ENCODE measurements around the gene IFRD1.
"Not testable (repeated sequence)": the region's sequence is repeated elsewhere in the genome, so short reads cannot be mapped to it uniquely, and the experiment has no call there.

The IFRD1 gene

DNA sequence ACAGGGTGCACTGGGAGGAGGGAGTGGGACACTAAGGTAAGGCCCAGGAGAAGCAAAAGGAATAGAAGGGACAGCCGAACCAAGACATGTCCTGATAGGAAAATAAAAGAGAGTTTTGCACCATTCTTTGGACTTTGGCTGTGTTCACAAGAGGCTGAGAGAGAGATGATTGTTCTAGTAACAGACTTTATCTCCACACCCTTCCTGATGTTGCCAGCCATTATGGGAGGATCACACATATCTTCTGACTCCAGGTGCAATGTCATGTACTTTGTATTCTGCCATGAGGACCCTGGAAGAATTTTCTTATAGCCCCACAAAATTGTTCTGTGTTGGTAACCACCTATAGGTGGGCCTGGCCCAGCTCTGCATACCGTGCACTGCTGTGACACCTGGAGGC, 41.9 kb downstream of the IFRD1 start:
- DNase-seq = no peak

DNA sequence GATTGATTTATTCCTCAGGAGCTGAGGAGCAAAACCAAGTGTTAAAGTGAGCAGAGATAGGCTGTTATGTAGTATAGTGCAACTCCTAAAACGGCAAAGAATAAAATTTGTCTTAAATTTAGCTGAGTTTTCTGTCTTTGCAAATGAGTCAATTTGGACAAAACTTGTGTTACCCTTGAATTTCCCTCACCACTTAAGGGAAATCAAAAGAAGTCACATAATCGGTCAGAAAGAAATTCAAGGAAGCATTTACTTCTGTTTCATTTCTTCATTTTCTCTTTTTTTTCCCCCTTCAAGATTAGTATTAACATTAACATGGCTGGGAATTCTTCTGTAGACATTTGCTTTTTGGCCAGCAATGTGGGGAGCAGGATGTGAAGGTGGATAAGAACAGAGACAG, 44.4 kb downstream of the IFRD1 start:
- no peak for DNase-seq

DNA sequence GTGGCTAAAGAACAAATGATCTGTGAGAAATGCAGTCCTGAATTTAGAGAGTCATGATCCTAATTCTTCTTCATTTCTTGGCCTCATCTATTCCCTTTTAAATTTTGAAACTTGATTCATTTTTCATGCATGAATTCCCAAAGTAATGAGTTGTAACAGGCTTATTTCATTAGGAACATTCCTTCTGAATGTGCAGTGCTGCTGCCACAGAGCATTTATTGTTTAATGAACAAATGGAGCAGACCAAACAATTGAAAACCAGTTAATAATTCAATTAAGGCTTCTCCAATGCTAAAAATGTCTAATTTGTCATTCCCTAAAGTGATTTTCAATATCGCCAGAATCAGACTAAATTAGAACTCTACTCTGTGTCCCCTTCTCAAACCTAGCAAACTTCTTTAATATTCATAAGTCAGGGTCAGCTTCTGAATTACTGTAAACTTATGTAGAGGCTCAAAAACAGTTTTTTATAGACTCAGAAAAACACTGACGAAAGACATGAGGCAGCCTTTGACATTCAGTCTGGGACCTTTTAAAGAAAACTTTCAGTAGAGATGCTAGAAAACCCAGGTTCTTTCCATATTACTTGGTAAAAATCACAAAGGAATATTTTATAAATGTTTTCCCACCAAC, 45.0 kb downstream of the IFRD1 start:
- no peak for DNase-seq

DNA sequence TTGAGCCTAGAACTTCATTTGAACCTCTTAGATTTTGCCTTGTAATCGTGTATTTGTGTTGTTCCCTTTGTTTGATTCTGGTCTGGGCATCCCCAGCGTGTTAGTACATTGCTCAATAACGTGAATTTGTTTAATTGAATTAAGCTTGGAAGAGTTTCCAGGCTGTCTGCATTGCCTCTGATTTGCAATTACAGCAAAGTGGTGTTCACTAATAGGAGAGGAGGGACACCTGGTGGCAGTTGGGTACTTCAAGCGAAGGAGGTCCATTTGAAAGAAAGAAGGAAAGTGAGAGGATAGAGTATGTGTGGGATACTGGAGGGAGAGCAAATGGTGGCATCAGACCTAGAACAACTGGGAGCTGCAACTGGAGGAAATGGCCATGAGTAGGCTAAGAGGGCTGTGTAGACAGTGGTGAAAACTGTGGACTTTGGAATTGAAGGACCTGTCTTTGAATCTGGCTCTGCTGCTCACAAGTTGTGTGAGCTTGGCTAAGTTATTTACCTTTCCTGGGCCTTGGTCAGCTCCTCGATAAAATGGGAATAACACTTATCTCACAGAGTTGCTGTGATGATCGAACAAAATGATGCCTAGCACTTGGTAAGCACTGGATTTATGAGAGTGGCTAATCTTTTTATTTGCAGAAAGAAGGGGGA, 45.7 kb downstream of the IFRD1 start:
- DNase-seq = peak; percentile 10

DNA sequence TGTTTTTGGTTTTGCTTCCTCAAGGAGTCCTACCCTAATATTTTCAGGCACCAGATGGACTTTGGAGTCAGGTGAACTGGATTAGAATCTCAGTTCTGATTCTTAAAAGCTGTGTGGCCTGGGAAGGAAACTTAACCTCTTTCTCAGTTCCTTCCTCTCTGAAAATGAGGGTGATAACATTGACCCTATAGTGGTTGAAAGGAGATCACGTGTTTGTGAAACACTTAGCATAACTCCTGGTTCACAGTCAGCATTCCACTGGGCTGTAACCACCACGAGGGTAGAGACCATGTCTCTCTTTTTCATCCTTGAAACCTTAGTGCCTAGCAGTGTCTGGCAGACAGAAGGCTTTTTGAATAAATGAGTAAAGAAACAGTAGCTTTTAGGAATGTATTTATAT, 47.2 kb downstream of the IFRD1 start:
- DNase-seq = no peak

DNA sequence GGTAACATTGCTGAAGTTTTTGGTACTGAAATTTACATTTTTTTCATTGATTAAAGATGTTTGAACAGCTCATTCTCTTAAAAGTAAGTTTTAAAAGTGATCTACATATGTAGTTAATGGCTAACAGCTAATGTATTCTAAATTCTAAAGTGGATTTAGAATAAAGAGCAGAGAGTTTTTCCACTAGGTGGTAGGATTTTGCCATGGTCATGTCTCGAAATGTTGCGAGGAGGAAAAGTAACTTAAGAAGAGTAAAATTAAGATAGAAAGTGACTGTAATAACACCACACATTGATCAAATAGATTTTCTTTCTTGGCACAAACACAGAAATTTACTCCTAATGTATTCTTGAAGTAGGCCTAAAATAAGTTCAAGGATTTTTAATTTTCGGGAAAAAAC, 50.4 kb downstream of the IFRD1 start:
- no peak for DNase-seq

DNA sequence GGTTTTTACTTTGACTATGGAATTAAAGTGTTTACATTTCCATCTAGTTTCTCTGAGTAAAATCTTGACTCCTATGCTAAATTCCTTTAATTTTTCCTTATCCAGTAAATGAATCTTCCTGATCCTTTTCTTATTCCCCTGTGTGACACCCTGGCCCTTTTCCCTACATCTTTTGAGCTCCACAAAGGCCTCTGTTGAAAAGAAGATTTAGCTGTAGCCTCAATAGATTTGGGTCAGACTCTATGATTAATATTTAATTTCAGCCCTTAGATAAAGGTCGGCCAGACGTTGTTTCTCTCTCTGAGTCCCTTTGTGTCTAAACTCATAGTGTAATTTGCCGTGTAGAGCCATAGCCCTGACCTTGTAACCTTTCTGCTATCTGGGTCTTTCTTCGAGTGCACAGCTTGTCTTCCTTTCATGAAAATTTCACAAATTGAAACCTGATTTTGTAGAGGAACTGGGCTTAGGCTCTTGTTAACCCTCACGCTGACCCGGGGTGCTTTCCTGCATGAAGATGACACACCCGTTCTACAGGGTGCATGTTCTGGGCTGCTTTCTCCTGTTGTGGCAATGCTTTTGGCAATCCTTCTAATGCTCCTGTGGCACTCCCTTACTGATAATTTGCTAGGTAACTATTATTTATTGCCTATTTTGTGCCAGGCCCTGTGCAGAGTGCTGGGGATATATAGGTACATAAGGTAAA, 51.7 kb downstream of the IFRD1 start:
- no peak for DNase-seq

DNA sequence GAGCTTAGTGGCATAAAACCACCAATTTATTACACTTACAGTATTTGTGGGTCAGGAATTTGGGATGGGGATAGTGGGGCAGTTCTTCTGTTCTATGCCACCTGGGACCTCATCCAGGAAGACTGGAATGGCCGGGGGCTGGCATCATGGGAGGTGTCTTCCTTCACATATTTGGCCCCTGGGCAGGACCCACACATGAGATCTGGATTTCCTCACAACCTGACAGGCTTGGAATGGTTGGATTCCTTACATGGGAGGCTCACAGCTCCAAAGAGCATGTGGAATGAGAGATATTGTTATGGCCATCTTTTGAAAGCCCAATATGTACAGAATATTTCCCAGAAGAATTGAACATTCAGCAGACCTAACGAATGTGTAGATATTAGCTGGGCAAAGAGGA, 52.4 kb downstream of the IFRD1 start:
- DNase-seq = no peak

DNA sequence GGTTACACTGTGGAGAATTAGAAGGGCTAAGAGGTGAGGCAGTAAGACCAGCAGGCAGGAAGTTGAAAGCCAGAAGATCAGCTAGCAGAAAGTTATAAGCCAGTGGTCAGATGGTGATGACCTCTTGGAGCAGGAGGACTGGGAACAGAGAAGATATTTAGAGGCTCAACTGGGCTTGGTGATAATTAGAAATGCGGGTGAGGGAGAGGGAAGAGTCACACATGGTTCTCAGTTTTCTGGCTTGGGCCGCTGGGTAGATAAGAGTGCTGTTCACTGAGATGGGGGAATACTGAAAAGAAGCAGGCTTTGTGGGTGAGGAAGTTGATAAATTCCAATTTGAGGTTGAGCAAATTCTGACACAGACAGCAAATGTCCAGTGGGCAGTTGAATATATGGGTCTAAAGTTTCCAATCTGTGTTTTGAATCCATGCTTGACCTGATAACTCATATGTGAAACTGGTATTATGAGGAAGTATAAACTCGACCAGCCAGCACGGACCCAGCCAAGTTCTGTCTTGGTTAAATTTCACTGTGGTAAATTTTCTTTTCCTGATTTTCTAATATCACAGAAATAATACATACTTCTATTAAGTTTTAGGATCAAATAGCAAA, 53.2 kb downstream of the IFRD1 start:
- no peak for DNase-seq

DNA sequence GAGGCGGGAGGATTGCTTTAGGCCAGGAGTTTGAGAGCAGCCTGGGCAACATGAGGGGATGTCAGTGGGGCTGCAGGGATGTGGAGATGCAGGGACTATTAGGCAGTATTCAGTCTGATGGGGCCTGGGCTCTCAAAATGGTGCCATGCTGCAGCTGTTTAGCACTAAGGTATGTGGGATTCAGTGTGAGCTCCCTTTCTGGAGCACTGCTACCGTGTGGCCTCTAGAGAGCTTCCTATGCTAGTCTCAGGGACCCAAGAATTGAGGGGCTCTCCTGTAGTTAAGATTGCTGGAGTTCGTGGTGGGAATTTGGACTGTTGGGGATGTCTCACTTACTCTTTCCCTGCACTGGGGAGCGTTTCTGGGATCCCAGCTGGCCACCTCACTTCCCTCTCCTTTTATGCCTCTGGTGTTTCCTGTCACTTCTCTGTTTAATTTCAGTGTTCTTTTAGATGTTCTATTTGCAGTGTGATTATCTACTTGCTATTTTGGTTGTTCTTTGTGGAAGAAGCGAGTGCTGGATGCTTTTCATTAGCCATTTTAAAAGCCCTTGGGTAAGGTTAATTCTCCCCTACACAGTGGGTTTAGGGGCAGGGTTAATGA, 53.9 kb downstream of the IFRD1 start:
- DNase-seq = no peak

DNA sequence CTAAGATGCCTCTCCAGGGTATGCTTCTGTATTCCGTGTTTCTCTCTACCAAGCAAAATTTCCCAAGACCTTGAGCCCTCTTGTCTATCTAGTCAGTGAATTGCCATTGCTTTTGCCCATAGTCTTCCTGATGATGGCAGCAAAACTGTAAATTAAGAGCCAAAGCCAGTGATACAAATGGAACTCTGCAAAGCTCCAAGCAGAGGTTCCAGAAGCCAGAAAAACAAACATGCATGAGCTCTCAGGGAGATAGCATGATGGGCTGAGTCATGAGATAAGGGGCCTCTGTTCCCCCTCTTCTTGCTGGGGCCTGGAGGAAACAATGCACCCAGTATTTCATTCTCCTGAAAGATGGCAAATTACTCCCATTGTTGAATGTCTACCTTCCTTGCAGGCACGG, 55.2 kb downstream of the IFRD1 start:
- DNase-seq = no peak

DNA sequence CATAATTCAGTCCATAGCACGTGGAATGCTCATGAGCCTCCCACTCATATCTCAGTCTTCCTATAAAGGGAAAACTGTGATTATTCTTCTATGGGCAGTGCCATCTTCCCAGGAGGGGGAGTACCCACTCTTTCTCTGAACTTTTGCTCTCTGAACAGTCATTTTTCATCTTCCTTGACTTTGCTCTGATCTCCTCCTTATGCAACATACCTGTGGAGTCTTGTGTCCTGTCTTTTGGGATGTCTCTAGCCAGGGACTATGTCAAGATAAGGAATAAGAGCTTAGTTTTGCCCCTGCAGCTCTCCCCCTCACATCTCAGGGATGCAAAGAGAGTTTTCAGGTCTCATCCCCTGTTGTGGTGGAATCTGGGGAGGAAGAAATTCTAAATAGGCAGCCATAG, 58.1 kb downstream of the IFRD1 start:
- DNase-seq = no peak

DNA sequence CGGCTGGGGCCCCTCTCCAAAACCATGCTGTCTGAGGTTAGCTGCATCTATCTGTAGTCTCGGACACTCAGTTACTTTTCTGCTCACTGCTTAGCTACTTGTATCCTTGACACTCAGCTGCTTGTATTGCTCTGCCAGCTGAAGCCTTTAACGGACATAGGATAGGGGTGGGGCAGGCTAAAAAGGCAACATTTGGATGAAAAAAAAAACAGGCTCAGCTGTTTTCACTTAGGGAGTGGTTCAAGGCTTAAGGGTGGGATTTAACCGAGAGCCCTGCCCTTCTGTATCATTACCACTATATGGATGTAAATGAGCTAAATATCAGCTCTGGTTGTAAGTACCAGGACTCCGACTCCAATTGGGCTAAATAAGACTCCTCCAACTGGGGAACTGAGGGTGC, 59.1 kb downstream of the IFRD1 start:
- DNase-seq = no peak

DNA sequence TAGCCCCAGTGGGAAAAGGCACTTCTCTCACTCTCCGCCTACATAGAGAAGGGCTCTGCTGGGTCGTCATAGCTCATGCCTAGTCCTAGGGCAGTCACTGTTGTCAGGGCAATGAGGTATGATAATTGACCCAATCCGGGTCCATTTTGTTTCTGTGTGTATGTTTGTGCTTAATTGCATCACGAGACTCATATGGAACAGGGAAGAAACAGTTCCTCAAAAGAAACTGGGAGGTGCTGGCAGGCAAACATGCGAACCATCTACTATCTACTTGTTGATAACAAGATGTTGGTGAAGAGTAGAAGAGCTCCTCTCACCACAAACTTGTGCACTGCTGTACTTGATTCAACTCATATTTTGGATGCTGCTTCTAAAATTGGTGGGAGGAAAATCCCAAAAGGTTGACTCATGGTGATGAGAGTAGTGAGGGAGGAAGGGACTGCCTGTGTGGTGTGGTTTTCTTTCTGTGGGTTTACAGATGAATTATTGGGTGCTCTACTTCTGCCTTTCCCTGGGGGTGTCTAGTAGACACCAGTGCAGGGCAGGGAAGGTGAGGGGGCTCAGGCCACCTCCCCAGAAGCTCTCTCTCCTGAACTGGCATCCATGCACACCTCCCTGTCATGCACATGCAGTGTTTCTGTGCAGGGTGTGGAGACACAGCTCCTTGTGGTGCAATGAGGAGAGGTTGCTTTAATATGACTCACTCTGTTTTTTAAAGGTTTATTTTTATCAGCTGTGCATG, 59.9 kb downstream of the IFRD1 start:
- DNase-seq = peak; percentile 34

DNA sequence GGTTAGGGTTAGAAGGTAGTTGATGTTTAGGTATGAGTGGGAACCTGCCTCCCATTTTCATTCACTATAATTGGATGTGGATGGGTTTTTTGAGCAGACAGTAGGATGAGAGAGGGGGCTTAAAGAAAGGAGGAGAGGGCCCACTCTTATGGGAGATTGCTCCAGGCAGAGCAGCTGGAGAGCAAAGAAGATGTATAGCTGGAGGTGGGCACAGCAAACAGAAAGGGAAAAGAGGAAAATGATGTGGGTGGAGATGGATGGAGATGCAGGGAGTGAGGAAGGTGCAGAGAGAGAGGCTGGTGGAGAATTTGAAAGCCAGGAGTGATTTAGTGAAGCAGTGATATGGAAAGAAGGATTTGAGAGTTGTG, 60.5 kb downstream of the IFRD1 start:
- DNase-seq = no peak

DNA sequence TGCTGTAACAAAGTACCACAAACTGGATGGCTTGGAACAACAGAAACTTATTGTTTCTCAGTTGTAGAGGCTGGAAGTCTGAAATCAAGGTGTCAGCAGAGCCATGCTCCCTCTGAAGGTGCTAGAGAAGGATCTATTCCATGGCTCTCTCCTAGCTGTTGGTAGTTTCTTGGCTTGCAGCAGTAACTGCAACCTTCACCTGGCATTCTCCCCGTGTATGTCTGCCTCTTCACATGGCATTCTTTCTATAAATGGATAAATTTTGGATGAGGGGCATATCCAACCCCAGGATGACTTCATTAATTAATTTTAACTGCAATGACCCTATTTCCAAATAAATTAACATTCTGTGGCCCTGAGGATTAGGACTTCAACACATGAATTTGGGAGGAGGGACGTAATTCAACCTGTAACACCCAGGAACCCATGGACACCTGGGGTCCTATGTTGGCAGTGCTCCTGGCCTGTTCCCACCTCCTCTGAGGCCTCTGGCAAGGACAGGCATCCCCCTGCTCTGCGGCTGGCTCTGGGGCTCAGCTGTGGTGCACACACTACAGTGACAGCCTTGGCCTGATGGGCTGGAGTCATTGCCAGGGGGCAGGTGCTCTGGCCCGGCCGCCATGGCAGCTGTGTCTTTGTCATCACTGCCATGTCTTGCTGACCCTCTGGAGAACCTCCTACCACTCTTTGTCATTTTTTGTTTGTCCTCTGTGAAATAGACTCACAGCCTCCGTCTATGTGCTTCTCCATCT, 61.4 kb downstream of the IFRD1 start:
- DNase-seq = no peak

DNA sequence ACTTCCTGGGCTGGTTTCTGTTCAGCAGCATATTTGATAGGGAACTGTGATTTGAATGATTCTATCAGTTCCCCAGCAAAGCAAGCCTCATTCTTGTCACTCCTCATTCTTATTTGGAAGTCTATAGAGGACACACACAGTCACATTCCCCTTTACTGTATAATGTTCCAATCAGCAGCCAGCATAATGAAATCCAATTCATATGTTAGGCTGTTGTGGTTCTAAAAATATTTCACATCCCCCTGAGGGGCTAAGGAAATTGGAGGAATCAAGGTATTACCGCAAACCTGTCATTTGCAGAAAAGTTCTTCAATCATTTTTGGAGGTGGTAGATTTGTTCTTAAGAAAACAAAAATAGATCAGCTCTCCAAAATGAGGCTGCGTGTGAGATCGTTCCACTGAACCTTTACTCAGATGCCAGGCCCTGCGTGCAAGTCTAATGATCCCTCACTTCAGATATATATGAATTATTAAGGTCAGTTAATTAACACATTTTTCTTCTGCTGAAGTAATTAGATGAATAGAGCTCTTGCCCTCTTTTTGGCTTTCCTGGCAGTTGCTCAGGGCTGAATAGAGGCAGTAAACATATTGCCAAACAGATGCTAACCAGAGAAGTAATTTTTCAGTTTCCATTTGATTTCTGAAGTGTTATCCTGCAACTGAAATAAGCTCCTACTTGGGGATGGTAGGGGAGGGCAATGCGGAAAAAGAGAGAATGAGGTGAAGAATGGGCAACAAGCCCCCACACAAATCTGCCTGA, 62.4 kb downstream of the IFRD1 start:
- no peak for DNase-seq

DNA sequence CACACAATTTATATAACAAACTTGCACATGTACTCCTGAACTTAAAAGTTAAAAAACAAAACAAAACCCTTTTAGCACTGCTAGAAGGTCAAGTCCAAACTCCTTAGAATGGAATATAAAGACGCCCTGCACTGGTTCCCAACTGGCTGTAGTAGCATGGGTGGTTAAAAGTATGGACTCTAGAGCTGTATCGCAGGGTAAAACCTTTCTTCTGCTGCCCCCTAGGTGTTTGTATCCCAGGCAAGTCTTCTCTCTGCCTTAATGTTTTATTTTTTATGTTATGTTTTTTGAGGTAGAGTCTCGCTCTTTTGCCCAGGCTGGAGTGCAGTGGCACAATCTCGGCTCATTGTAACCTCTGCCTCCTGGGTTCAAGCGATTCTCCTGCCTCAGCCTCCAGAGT, 65.7 kb downstream of the IFRD1 start:
- DNase-seq = no peak

DNA sequence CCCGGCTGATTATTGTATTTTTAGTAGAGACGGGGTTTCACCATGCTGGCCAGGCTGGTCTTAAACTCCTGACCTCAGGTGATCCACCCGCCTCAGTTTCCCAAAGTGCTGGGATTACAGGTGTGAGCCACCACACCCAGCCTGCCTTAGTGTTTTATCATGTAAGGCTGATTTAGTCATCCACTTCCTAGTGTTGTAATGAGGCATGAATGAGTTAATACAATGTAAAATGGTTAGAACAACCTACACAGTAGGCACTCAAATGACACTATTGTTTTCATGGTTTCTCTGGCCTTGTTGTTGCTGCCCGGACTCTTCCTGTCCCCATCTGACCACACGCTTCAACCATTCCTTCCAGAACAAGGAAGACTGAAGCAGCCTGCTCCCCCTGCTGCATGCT, 66.2 kb downstream of the IFRD1 start:
- not testable (repeated sequence) for DNase-seq

DNA sequence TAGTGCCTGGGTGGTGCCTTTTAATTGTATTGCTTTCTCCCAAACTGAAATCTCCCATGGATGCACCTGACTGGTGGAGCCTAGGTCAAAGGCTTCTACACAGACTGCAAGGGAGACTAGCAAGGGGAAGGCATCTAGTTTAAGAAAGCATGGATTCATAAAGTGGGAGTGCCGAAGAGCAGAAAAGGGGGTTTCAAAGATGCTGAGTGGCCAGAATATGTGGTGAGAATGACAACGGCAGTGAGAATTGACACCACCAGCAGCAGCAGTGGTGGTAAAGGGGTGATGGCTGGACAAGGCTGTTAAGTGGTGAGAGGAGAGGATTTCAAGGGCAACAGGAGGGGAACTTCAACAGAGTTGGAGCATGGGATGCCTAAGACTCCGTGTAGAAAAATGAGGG, 67.2 kb downstream of the IFRD1 start:
- DNase-seq = no peak

DNA sequence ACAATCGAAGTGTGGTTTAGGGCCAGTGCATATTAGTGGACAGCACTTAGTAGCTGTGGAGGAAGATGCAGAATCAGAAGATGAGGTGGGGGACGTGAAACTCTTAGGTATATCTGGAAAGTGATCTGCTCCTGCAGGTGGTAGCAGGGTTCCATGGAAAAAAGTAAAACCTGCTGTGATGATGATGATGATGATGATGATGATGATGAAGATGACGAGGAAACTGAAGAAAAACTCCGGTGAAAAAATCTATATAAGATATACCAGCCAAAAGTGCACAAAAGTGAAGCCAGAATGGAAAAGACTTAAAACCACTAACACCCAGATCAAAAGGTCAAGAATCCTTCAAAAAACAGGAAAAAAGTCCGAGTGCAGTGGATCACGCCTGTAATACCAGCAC, 70.5 kb downstream of the IFRD1 start:
- no peak for DNase-seq

DNA sequence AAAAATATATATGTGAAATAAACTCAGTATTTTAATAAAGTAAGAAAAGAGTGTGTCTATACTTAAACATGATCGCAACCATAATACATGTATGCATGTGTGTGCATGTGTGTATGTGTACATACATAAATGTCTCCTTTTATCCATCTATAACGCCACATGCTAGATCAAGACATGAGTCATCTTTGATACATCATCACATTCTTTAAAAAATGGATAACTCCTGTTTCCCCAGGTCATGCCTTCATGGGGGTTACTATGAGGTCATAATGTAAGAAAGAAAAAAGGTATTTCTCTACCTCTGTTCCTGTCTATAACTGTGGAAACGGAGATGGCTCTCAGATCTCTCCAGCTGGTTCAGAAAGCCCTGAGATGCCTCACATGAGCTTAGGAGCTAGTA, 71.7 kb downstream of the IFRD1 start:
- no peak for DNase-seq

All from activated CD4-positive, alpha-beta T cell treated with anti-CD3 and anti-CD28 coated beads, Interleukin-2, amount 50 U/mL, for 16 hours (primary cell).